Retinal pigment epithelial cell (primary cell): Measurements from ENCODE around the gene VPS35.

ENCODE experiments used
- DNase-seq: peaks from one replicate; pipeline ENCODE4 v3.0.0-alpha.2; 2010; ENCODE audit warnings: low read depth
- H3K4me3 ChIP-seq: 2 replicates; pipeline ENCODE4 v1.5.1; 2011; ENCODE audit warnings: mild to moderate bottlenecking, low read length, control low read depth, moderate library complexity
- TF ChIP-seq, protein P1 (sequence below): conservative IDR thresholded peaks from 2 replicates; pipeline ENCODE4 v1.5.1; 2011; ENCODE audit warnings: low read depth, low read length, control low read depth, inconsistent platforms

The VPS35 gene

DNA sequence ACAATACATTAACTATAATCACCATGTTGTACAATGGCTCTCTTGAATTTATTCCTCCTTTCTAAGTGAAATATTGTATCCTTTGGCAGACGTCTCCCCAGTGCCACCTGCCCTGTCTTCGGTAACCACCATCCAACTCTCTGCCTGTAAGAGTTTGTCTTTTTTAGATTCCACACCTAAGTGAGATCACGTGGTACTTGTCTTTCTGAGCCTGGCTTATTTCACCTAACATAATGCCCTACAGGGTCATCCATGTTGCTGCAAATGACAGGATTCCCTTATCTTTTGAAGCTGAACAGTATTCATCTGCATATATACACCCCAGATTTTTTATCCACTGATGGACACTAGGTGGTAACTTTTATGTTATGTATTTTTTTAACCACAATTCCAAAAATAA lies 24.7 kb upstream of the VPS35 start:
- TF ChIP-seq, protein P1, sequence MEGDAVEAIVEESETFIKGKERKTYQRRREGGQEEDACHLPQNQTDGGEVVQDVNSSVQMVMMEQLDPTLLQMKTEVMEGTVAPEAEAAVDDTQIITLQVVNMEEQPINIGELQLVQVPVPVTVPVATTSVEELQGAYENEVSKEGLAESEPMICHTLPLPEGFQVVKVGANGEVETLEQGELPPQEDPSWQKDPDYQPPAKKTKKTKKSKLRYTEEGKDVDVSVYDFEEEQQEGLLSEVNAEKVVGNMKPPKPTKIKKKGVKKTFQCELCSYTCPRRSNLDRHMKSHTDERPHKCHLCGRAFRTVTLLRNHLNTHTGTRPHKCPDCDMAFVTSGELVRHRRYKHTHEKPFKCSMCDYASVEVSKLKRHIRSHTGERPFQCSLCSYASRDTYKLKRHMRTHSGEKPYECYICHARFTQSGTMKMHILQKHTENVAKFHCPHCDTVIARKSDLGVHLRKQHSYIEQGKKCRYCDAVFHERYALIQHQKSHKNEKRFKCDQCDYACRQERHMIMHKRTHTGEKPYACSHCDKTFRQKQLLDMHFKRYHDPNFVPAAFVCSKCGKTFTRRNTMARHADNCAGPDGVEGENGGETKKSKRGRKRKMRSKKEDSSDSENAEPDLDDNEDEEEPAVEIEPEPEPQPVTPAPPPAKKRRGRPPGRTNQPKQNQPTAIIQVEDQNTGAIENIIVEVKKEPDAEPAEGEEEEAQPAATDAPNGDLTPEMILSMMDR = no peak
- DNase-seq = no peak
- H3K4me3 ChIP-seq = no peak overlapping the region

- H3K4me3 ChIP-seq = no peak overlapping the region
- DNase-seq = no peak
- TF ChIP-seq, protein P1 = no peak
Observed at GRCh38 chr16:46712911-46713310, 23.9 kb upstream of the VPS35 start.

DNA sequence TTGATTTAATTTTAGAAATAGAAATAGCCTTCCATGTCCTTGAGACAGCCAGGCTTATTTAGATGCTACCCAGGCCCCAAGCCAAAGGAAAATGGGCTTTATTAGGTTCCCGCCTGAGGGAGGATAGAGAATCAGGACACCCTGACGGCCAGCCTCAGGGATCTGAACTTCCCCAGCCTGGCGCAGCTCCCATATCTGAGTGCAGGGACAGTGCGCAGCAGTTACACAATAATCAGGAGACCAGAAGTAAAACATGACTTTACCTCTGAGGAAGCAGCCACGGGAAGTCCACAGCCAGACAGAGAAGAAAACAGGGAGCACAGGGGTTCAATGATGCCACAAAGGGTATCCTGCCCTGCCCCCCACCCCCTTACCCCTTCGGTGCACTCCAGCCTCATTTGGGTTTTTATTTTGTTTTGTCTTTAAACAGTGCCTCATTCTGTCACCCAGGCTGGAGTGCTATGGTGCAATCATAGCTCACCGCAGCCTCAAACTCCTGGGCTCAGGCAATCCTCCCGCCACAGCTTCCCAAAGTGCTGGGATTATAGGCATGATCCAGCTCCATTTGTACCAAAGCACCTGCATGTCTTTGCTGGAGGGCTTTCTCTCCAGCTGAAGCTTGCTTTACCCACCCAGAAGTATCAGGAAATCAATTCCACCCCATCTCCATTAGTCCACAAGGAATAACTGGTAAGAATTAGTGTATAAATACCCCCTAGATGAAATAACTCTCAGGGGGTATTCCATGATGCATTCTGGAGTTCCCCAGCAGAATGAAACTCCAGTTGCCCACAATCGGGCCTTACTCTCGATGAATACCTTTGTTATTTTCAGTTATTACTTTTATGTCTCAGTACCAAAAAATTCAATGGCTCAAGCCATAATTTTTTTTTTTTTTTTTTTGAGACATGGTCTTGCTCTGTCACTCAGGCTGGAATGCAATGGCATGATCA lies 22.4 kb upstream of the VPS35 start:
- DNase-seq = no peak
- TF ChIP-seq, protein P1 = no peak
- no peak overlapping the region for H3K4me3 ChIP-seq

GRCh38 chr16:46709469-46710005 lies 20.6 kb upstream of the VPS35 start:
- TF ChIP-seq, protein P1 = no peak
- DNase-seq = no peak
- no peak overlapping the region for H3K4me3 ChIP-seq

DNA sequence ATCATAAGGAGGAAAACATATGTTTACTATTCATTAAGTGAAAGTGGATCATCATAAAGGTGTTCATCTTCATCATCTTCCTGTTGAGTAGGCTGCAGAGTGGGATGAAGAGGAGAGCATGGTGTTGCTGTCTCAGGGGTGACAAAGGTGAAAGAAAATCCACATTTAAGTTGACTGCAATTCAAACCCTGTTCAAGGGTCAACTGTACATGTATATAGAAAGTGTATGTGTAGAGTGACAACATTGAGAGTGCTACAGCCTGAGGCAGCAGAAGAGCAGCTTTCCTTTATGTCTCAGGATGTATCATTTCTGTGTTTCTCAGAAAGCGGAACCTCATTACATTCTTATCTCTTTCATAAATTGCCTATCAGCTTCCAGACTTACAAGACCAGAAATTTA lies 17.7 kb upstream of the VPS35 start:
- TF ChIP-seq, protein P1 = no peak
- no peak for DNase-seq
- no peak overlapping the region for H3K4me3 ChIP-seq

DNA sequence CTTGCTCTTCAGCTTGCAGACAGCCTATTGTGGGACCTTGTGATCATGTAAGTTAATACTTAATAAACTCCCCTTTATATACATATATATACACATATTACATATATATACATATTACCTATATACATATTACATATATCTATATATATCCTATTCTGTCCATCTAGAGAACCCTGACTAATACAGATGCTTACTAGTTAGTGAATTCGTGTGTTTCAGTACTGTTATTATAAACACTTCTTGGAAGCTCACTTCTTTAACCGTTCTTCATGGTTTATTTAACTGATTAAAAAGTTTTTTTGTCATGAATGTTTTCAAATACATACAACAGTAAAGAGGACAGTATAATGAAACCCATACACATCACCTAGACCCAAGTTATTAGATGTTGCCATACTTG lies 13.1 kb upstream of the VPS35 start:
- TF ChIP-seq, protein P1 = no peak
- no peak overlapping the region for H3K4me3 ChIP-seq

GRCh38 chr16:46701615-46702014 lies 12.6 kb upstream of the VPS35 start:
- TF ChIP-seq, protein P1 = no peak
- no peak overlapping the region for H3K4me3 ChIP-seq

More for the DNA sequence above, 13.1 kb upstream of the VPS35 start:
- no peak for DNase-seq

More at GRCh38 chr16:46701615-46702014, 12.6 kb upstream of the VPS35 start:
- DNase-seq = no peak
